Keratinocyte (primary cell): ENCODE results near the gene DHRSX. TPM values are rescaled to one million over a fixed set of nuclear protein-coding genes. Genes with fewer than 3 reads are reported as not detected.

Source experiments
- DNase-seq: peaks from one replicate; pipeline ENCODE4 v3.0.0-alpha.2; 2011; ENCODE audit warnings: low read depth, missing footprints, low spot score
- FAIRE-seq: peaks from 2 replicates; lab custom pipeline; 2011; peaks lifted over from hg19 to GRCh38; lab: Jason Lieb, UNC
- H2AFZ ChIP-seq: 2 replicates; pipeline ENCODE4 v1.6.0; 2012; ENCODE audit warnings: low read length, control low read depth, inconsistent platforms; ENCODE audit not compliant: control insufficient read depth
- H3K27ac ChIP-seq: 2 replicates; pipeline ENCODE4 v1.5.1; 2011; ENCODE audit warnings: low read length; ENCODE audit not compliant: control insufficient read depth, insufficient read depth
- H3K27me3 ChIP-seq: 3 replicates; pipeline ENCODE4 v1.6.0; 2011; ENCODE audit warnings: low read length; ENCODE audit not compliant: control insufficient read depth, insufficient read depth; ENCODE audit errors: extremely low read depth
- H3K36me3 ChIP-seq, 2 experiments: 2 replicates in 1 of 2; 3 replicates in 1 of 2; pipeline ENCODE4 v1.5.1; 2011; ENCODE audit warnings: low read length in 2 of 2, mild to moderate bottlenecking in 1 of 2; ENCODE audit not compliant: control insufficient read depth in 2 of 2, insufficient read depth in 2 of 2; ENCODE audit errors: extremely low read depth in 1 of 2
- H3K4me1 ChIP-seq: 3 replicates; pipeline ENCODE4 v1.5.1; 2011; ENCODE audit warnings: low read length; ENCODE audit not compliant: control insufficient read depth, insufficient read depth; ENCODE audit errors: extremely low read depth
- H3K4me2 ChIP-seq: 3 replicates; pipeline ENCODE4 v1.6.0; 2011; ENCODE audit warnings: low read depth, low read length; ENCODE audit not compliant: control insufficient read depth, insufficient read depth; ENCODE audit errors: extremely low read depth
- H3K4me3 ChIP-seq, 3 experiments: fragments of 200-600 bp in 1 of 3; sonication (generic) in 1 of 3; 2 replicates in 2 of 3; 3 replicates in 1 of 3; pipeline ENCODE4 v1.5.1; 2011 to 2016; ENCODE audit warnings: low read length in 3 of 3, mild to moderate bottlenecking in 3 of 3, control low read depth in 2 of 3, inconsistent platforms in 1 of 3, low read depth in 1 of 3, mixed read lengths in 1 of 3, mixed run types in 1 of 3, moderate library complexity in 1 of 3; ENCODE audit not compliant: control insufficient read depth in 2 of 3, insufficient read depth in 2 of 3; ENCODE audit errors: extremely low read depth in 1 of 3
- H3K79me2 ChIP-seq: 2 replicates; pipeline ENCODE4 v1.6.0; 2012; ENCODE audit warnings: low read length; ENCODE audit not compliant: control insufficient read depth, insufficient read depth
- H3K9ac ChIP-seq: 3 replicates; pipeline ENCODE4 v1.6.0; 2011; ENCODE audit warnings: low read length; ENCODE audit not compliant: control insufficient read depth, insufficient read depth; ENCODE audit errors: extremely low read depth
- H3K9me1 ChIP-seq: 3 replicates; pipeline ENCODE4 v1.6.0; 2011; ENCODE audit warnings: low read length; ENCODE audit not compliant: control insufficient read depth, insufficient read depth; ENCODE audit errors: extremely low read depth
- H3K9me3 ChIP-seq: 2 replicates; pipeline ENCODE4 v1.5.1; 2012; ENCODE audit warnings: low read depth, low read length; ENCODE audit not compliant: control insufficient read depth
- H4K20me1 ChIP-seq: 3 replicates; pipeline ENCODE4 v1.6.0; 2011; ENCODE audit warnings: low read length; ENCODE audit not compliant: control insufficient read depth, insufficient read depth; ENCODE audit errors: extremely low read depth
- CTCF ChIP-seq, 3 experiments: IDR thresholded peaks in 1 of 3; conservative IDR thresholded peaks in 1 of 3; optimal IDR thresholded peaks in 1 of 3; 2 replicates in 2 of 3; 3 replicates in 1 of 3; pipeline versions ENCODE3 to v1.5.1; 2011; ENCODE audit warnings: low read length in 3 of 3, mild to moderate bottlenecking in 3 of 3, moderate library complexity in 2 of 3, control low read depth in 1 of 3, inconsistent platforms in 1 of 3; ENCODE audit not compliant: insufficient read depth in 2 of 3; ENCODE audit errors: extremely low read depth in 1 of 3
- EZH2 ChIP-seq: IDR thresholded peaks from one replicate; pipeline ENCODE4 v1.6.1; 2012; ENCODE audit warnings: inconsistent platforms, mild to moderate bottlenecking, low read length, moderate library complexity
- dilution Hi-C: fragments of 300-500 bp; cut with MboI; formaldehyde crosslinking; loops from one replicate; pipeline ENCODE4 v1.7.0; 2020; ENCODE audit warnings: low sequenced_read_pairs; ENCODE audit not compliant: extremely low pct_ligation_motif_present
- polyA plus RNA-seq, 5 experiments: library from polyadenylated mRNA; depleted of rRNA in 3 of 5; stranded (reverse) in 3 of 5; stranded (forward) in 1 of 5; unstranded in 1 of 5; fragments of >200 nt; gene quantifications; 1 replicate in 1 of 5; 2 replicates in 3 of 5; 3 replicates in 1 of 5; pipeline versions ENCODE4 v1.2.1 to v1.2.3, GENCODE V29; 2011 to 2012; ENCODE audit warnings: missing spikeins in 2 of 5, low read depth in 1 of 5, low replicate concordance in 1 of 5

The DHRSX gene
- polyA plus RNA-seq, 1 donor (not counting 4 experiments of a cell fraction or from before 2014, with no cell fraction given), result 20.4 TPM

- Histone ChIP-seq H3K27me3 (no peaks in the 10 kb centered on the region), H3K4me2 (no peak overlapping the region), H3K4me1 (no peaks in the 10 kb centered on the region), H3K4me3 (no peak overlapping the region), H3K36me3 (peaks cover 1 to 4% of the 10 kb centered on the region in 2 experiments), H2AFZ (no peak overlapping the region), H3K79me2 (no peaks in the 10 kb centered on the region), H3K27ac (no peak overlapping the region), H3K9me1 (no peaks in the 10 kb centered on the region), H3K9ac (no peak overlapping the region), H4K20me1 (no peaks in the 10 kb centered on the region), H3K9me3 (no peaks in the 10 kb centered on the region)
- dilution Hi-C loops, result no loop called here
- no peak for DNase-seq
- FAIRE-seq, result no peak
- TF ChIP-seq EZH2, result no peak
- TF ChIP-seq CTCF (optimal IDR thresholded peaks at IDR 0.05 in 1 of 3, IDR thresholded peaks at IDR 0.05 in 1 of 3, conservative IDR thresholded peaks at IDR 0.05 in 1 of 3; ENCODE audit: extremely low read depth in 1 of 3, insufficient read depth in 2 of 3, low read length in 3 of 3), result no peak
Observed at GRCh38 chrX:2376166-2376565, 124.6 kb downstream of the DHRSX start.

GRCh38 chrX:2374086-2374485, 126.7 kb downstream of the DHRSX start:
- Histone ChIP-seq H3K27me3 (no peaks in the 10 kb centered on the region), H3K9me3 (no peaks in the 10 kb centered on the region), H3K36me3 (peaks cover 1 to 4% of the 10 kb centered on the region in 2 experiments), H2AFZ (no peak overlapping the region), H3K79me2 (no peaks in the 10 kb centered on the region), H3K4me3 (no peak overlapping the region), H3K9me1 (no peaks in the 10 kb centered on the region), H3K27ac (no peak overlapping the region), H3K9ac (no peak overlapping the region), H4K20me1 (no peaks in the 10 kb centered on the region), H3K4me2 (no peak overlapping the region), H3K4me1 (no peaks in the 10 kb centered on the region)
- DNase-seq, result no peak
- dilution Hi-C loops, result no loop called here
- TF ChIP-seq CTCF (optimal IDR thresholded peaks at IDR 0.05 in 1 of 3, IDR thresholded peaks at IDR 0.05 in 1 of 3, conservative IDR thresholded peaks at IDR 0.05 in 1 of 3; ENCODE audit: extremely low read depth in 1 of 3, insufficient read depth in 2 of 3, low read length in 3 of 3), result no peak
- TF ChIP-seq EZH2, result no peak
- no peak for FAIRE-seq
